ENCODE results near the gene AHDC1.

The AHDC1 gene

GRCh38 chr1:27588256-27589232 lies 15.4 kb downstream of the AHDC1 start:
- FAIRE-seq (no peak), DNase-seq (ENCODE audit: extremely low spot score, insufficient read length, low read depth) (no peak)

GRCh38 chr1:27585684-27586083 lies 18.3 kb downstream of the AHDC1 start:
- FAIRE-seq (no peak), DNase-seq (ENCODE audit: extremely low spot score, insufficient read length, low read depth) (no peak)

GRCh38 chr1:27584453-27584852 lies 19.5 kb downstream of the AHDC1 start:
- FAIRE-seq: no peak
- no peak for DNase-seq (ENCODE audit: extremely low spot score, insufficient read length, low read depth)

- FAIRE-seq (no peak), DNase-seq (ENCODE audit: extremely low spot score, insufficient read length, low read depth) (no peak)
Observed at GRCh38 chr1:27583479-27583878, 20.5 kb downstream of the AHDC1 start.

- FAIRE-seq: no peak
- DNase-seq (ENCODE audit: extremely low spot score, insufficient read length, low read depth): no peak
Observed at GRCh38 chr1:27581823-27582243, 22.1 kb downstream of the AHDC1 start.

GRCh38 chr1:27577504-27578188 lies 26.3 kb downstream of the AHDC1 start:
- DNase-seq (ENCODE audit: extremely low spot score, insufficient read length, low read depth) (no peak), FAIRE-seq (no peak)

- FAIRE-seq: no peak
- DNase-seq (ENCODE audit: extremely low spot score, insufficient read length, low read depth): no peak
Observed at GRCh38 chr1:27576806-27577227, 27.1 kb downstream of the AHDC1 start.

GRCh38 chr1:27575840-27576331 lies 28.1 kb downstream of the AHDC1 start:
- peak; percentile 44 for DNase-seq (ENCODE audit: extremely low spot score, insufficient read length, low read depth)
- no peak for FAIRE-seq

GRCh38 chr1:27574871-27575831 lies 28.8 kb downstream of the AHDC1 start:
- DNase-seq (ENCODE audit: extremely low spot score, insufficient read length, low read depth): no peak
- FAIRE-seq: no peak

- FAIRE-seq (no peak), DNase-seq (ENCODE audit: extremely low spot score, insufficient read length, low read depth) (no peak)
Observed at GRCh38 chr1:27574001-27574781, 29.8 kb downstream of the AHDC1 start.

GRCh38 chr1:27572679-27573426 lies 31.1 kb downstream of the AHDC1 start:
- no peak for DNase-seq (ENCODE audit: extremely low spot score, insufficient read length, low read depth)
- FAIRE-seq: no peak

- FAIRE-seq (no peak), DNase-seq (ENCODE audit: extremely low spot score, insufficient read length, low read depth) (no peak)
Observed at GRCh38 chr1:27572019-27572678, 31.8 kb downstream of the AHDC1 start.

GRCh38 chr1:27571439-27572018 lies 32.4 kb downstream of the AHDC1 start:
- no peak for FAIRE-seq
- no peak for DNase-seq (ENCODE audit: extremely low spot score, insufficient read length, low read depth)

- FAIRE-seq: no peak
- DNase-seq (ENCODE audit: extremely low spot score, insufficient read length, low read depth): no peak
Observed at GRCh38 chr1:27570784-27571183, 33.2 kb downstream of the AHDC1 start.

- FAIRE-seq (no peak), DNase-seq (ENCODE audit: extremely low spot score, insufficient read length, low read depth) (no peak)
Observed at GRCh38 chr1:27570356-27570755, 33.6 kb downstream of the AHDC1 start.

GRCh38 chr1:27569506-27570291 lies 34.2 kb downstream of the AHDC1 start:
- DNase-seq (ENCODE audit: extremely low spot score, insufficient read length, low read depth): no peak
- FAIRE-seq: no peak

GRCh38 chr1:27569088-27569460 lies 34.9 kb downstream of the AHDC1 start:
- DNase-seq (ENCODE audit: extremely low spot score, insufficient read length, low read depth): no peak
- no peak for FAIRE-seq
